Suprapubic skin (tissue), 4 donors: Measurements from ENCODE around the gene RBP5.

Experiments used
- CTCF ChIP-seq, 2 donors: fragments of 200-600 bp in 1 of 2; fragments of 450-650 bp in 1 of 2; sonication (generic) in 1 of 2; IDR thresholded peaks; one replicate each; pipeline ENCODE4 v1.5.1; 2016 to 2019; ENCODE audit warnings: antibody characterized with exemption in 2 of 2, mild to moderate bottlenecking in 1 of 2, moderate library complexity in 1 of 2
- EP300 ChIP-seq: sonication (generic); formaldehyde crosslinking; IDR thresholded peaks from one replicate; pipeline ENCODE4 v1.6.1; 2017; ENCODE audit warnings: antibody characterized with exemption
- POLR2A ChIP-seq, 2 donors: fragments of 450-650 bp; IDR thresholded peaks; one replicate each; pipeline ENCODE4 v1.6.1; 2017; ENCODE audit warnings: antibody characterized with exemption in 2 of 2, mild to moderate bottlenecking in 2 of 2, moderate library complexity in 2 of 2
- POLR2AphosphoS5 ChIP-seq, 3 donors: sonication (generic); formaldehyde crosslinking; IDR thresholded peaks; one replicate each; pipeline ENCODE4 v1.6.1; 2017; ENCODE audit warnings: antibody characterized with exemption in 3 of 3

GRCh38 chr12:7155471-7156034 lies 26.9 kb upstream of the RBP5 start:
- no peak for TF ChIP-seq POLR2A (IDR thresholded peaks at IDR 0.05)
- no peak for TF ChIP-seq CTCF (IDR thresholded peaks at IDR 0.05)
- no peak for TF ChIP-seq EP300
- no peak for TF ChIP-seq POLR2AphosphoS5 (IDR thresholded peaks at IDR 0.05)
